ENCODE measurements around the gene HSDL1.
A peak's percentile ranks its signal among the peaks of the same experiment; 100 is the strongest.

HSDL1 gene

GRCh38 chr16:84143081-84143480 lies 1.9 kb downstream of the HSDL1 start:
- TF ChIP-seq JUND (IDR thresholded peaks at IDR 0.05; ENCODE audit: low read depth): no peak
- no peak for DNase-seq (ENCODE audit: low read depth in 1 of 2, low spot score in 1 of 2)
- in situ Hi-C loops (cut with HindIII; ENCODE audit: low pct_unique_long_range_greater_than_20kb, low sequenced_read_pairs): no loop called here

- no peak for TF ChIP-seq JUND (IDR thresholded peaks at IDR 0.05; ENCODE audit: low read depth)
- peak in 1 of 2 experiments; percentile 43 for DNase-seq (ENCODE audit: low read depth in 1 of 2, low spot score in 1 of 2)
- in situ Hi-C loops (cut with HindIII; ENCODE audit: low pct_unique_long_range_greater_than_20kb, low sequenced_read_pairs): no loop called here
Observed at GRCh38 chr16:84141143-84141670, 3.8 kb downstream of the HSDL1 start.

GRCh38 chr16:84139628-84140258 lies 5.2 kb downstream of the HSDL1 start:
- in situ Hi-C loops (cut with HindIII; ENCODE audit: low pct_unique_long_range_greater_than_20kb, low sequenced_read_pairs): no loop called here
- DNase-seq (ENCODE audit: low read depth in 1 of 2, low spot score in 1 of 2): no peak

GRCh38 chr16:84138824-84139627 lies 6.0 kb downstream of the HSDL1 start:
- in situ Hi-C loops (cut with HindIII; ENCODE audit: low pct_unique_long_range_greater_than_20kb, low sequenced_read_pairs): no loop called here
- peak in 1 of 2 experiments; percentile 46 for DNase-seq (ENCODE audit: low read depth in 1 of 2, low spot score in 1 of 2)
- no peak for TF ChIP-seq JUND (IDR thresholded peaks at IDR 0.05; ENCODE audit: low read depth)

More at GRCh38 chr16:84139628-84140258, 5.2 kb downstream of the HSDL1 start:
- no peak for TF ChIP-seq JUND (IDR thresholded peaks at IDR 0.05; ENCODE audit: low read depth)

GRCh38 chr16:84138500-84138823 lies 6.5 kb downstream of the HSDL1 start:
- in situ Hi-C loops (cut with HindIII; ENCODE audit: low pct_unique_long_range_greater_than_20kb, low sequenced_read_pairs): no loop called here
- no peak for DNase-seq (ENCODE audit: low read depth in 1 of 2, low spot score in 1 of 2)
- no peak for TF ChIP-seq JUND (IDR thresholded peaks at IDR 0.05; ENCODE audit: low read depth)

- no peak for TF ChIP-seq JUND (IDR thresholded peaks at IDR 0.05; ENCODE audit: low read depth)
- no peak for DNase-seq (ENCODE audit: low read depth in 1 of 2, low spot score in 1 of 2)
- in situ Hi-C loops (cut with HindIII; ENCODE audit: low pct_unique_long_range_greater_than_20kb, low sequenced_read_pairs): no loop called here
Observed at GRCh38 chr16:84137769-84138357, 7.1 kb downstream of the HSDL1 start.

- DNase-seq (ENCODE audit: low read depth in 1 of 2, low spot score in 1 of 2): no peak
- in situ Hi-C loops (cut with HindIII; ENCODE audit: low pct_unique_long_range_greater_than_20kb, low sequenced_read_pairs): no loop called here
- TF ChIP-seq JUND (IDR thresholded peaks at IDR 0.05; ENCODE audit: low read depth): no peak
Observed at GRCh38 chr16:84137287-84137686, 7.7 kb downstream of the HSDL1 start.

GRCh38 chr16:84136331-84137125 lies 8.4 kb downstream of the HSDL1 start:
- no peak for TF ChIP-seq JUND (IDR thresholded peaks at IDR 0.05; ENCODE audit: low read depth)
- in situ Hi-C loops (cut with HindIII; ENCODE audit: low pct_unique_long_range_greater_than_20kb, low sequenced_read_pairs): no loop called here
- no peak for DNase-seq (ENCODE audit: low read depth in 1 of 2, low spot score in 1 of 2)

- no peak for TF ChIP-seq JUND (IDR thresholded peaks at IDR 0.05; ENCODE audit: low read depth)
- no peak for DNase-seq (ENCODE audit: low read depth in 1 of 2, low spot score in 1 of 2)
- in situ Hi-C loops (cut with HindIII; ENCODE audit: low pct_unique_long_range_greater_than_20kb, low sequenced_read_pairs): no loop called here
Observed at GRCh38 chr16:84132527-84133285, 12.3 kb downstream of the HSDL1 start.

- no peak for TF ChIP-seq JUND (IDR thresholded peaks at IDR 0.05; ENCODE audit: low read depth)
- no peak for DNase-seq (ENCODE audit: low read depth in 1 of 2, low spot score in 1 of 2)
- in situ Hi-C loops (cut with HindIII; ENCODE audit: low pct_unique_long_range_greater_than_20kb, low sequenced_read_pairs): no loop called here
Observed at GRCh38 chr16:84131117-84131516, 13.9 kb downstream of the HSDL1 start.

- DNase-seq (ENCODE audit: low read depth in 1 of 2, low spot score in 1 of 2): no peak
- in situ Hi-C loops (cut with HindIII; ENCODE audit: low pct_unique_long_range_greater_than_20kb, low sequenced_read_pairs): no loop called here
- TF ChIP-seq JUND (IDR thresholded peaks at IDR 0.05; ENCODE audit: low read depth): no peak
Observed at GRCh38 chr16:84124257-84125073, 20.5 kb downstream of the HSDL1 start.

Data from T47D (cell line).